SH-SY5Y (cell line): Measurements from ENCODE around the gene AFAP1L2.

Source experiments
- GATA2 ChIP-seq: IDR thresholded peaks from 2 replicates; pipeline ENCODE4 v1.6.1; 2011; ENCODE audit warnings: mild to moderate bottlenecking, low read depth, low read length
- GATA3 ChIP-seq: IDR thresholded peaks from 2 replicates; pipeline ENCODE4 v1.6.1; 2011; ENCODE audit warnings: low read depth, mild to moderate bottlenecking, low read length, moderate library complexity

DNA sequence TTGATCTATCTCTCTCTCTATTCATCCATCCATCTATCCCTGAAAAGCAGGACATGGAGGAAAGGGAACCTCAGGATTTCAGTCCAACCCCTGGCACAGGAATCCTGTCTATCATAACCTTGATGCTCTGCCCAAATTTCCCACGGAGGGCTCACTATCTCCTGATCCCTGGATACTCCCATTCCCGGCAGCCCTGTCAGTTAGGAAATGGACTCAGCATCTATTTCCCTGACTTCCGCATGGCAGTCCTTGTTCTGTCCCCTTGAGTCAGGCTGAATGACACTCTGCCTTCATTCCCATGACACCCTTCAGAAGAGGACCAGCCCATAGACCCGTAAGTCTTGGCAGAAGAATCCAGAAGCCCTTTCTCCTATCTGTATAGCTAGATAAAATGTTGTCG is 87.6 kb downstream of the AFAP1L2 start:
- TF ChIP-seq GATA2 (no peak), GATA3 (no peak)
